GM18498 (cell line): ENCODE measurements around the gene GANAB.

Source experiments
- ATAC-seq: cut with Tn5 transposase; IDR thresholded peaks from one replicate; pipeline ENCODE4 v1.9.1; 2021; ENCODE audit warnings: mild to moderate bottlenecking, moderate library complexity; ENCODE audit not compliant: unreplicated experiment

The GANAB gene

DNA sequence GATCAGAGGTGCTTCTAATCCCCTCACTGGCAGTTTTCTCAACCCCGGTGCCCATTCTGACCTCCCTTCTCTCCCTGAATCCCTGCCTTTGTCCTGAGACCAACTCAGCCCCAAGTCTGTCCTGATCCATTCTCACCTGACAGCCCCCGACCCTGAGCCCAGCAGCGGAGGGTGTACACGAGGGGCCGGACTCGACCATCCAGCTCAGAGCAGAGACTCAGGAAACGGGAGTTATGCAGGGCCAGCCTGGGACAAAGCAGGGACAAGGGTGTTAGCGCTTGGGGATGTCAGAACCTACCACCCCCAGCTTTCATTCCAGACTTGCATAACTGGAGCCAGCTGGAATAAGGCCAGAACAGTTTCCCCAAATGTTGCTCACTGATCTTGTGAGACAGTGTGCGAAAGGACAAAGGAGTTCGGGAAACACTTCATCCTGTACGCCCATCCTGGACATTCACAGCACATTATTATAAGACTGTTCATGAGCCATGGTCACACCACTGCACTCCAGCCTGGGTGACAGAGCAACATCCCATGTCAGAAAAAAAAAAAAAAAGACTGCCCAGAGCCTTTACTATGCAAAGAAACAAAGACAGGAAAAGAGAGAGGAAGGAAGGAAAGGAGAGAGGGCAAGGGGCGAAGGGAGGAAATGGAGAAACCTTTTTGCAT lies 69.2 kb downstream of the GANAB start:
- no peak for ATAC-seq

DNA sequence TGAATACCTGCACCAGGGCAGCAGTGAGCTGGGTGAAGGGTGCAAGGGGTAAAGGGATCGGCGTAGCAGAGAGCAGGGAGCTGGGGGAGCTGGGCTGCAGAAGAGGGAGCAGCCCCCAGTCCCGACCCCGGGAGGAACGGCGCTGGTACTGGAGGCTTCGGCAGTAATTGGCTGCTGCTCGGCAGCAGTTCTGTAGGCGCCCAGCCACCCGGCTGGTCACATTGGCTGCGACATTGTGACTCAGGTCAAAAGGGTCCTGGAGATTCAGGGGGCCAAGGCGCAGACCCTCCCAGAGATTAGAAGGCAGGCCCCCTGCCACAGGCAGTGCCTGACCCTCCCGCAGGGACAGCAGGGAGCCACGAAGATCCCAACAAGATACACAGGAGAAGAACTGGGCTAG lies 70.6 kb downstream of the GANAB start:
- ATAC-seq = no peak

DNA sequence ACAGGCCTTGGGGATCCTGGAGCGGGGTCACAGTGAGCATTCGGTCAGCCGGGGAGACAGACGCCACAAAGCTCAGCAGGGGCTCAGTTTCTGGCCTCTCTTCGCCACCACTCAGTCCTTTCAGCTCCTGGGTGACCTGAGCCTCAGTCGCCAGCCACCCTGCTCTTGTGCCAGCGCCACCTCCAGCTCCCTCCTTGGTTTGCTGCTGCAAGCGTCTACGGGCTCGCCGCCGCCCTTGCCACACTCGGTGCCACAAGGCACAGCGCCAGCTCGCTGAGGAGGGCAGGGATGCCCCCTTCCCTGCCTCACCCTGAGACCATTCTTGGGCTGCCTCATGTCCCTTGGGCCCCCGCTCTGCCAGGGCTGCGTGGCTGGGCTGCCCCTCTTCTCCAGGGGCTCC lies 71.3 kb downstream of the GANAB start:
- no peak for ATAC-seq
